ENCODE results near the gene C1orf21. TPM values are rescaled to one million over a fixed set of nuclear protein-coding genes. Genes with fewer than 3 reads are reported as not detected.

C1orf21 gene
- total RNA-seq, 1 experiment from 2014 or later, result 0.15 TPM

GRCh38 chr1:184618851-184619250 is 232.0 kb downstream of the C1orf21 start:
- ChIA-PET POLR2A (no interaction called here), CTCF (no interaction called here)
- DNase-seq (ENCODE audit: low read depth, low spot score) (no peak), ATAC-seq (no peak)
- Histone ChIP-seq H3K27me3 (ENCODE audit: control insufficient read depth, insufficient read depth, low read length) (no peaks in the 10 kb centered on the region; the same call in 1 of the 2 replicates), H3K27ac (ENCODE audit: low read length) (no peak overlapping the region), H3K4me3 (ENCODE audit: low read depth in 2 of 2, low read length in 2 of 2) (no peak overlapping the region), H3K4me1 (ENCODE audit: control insufficient read depth, insufficient read depth, low read length) (no peaks in the 10 kb centered on the region), H3K36me3 (ENCODE audit: control insufficient read depth, insufficient read depth, low read length) (no peaks in the 10 kb centered on the region), H3K9me3 (ENCODE audit: control insufficient read depth, insufficient read depth, low read depth, low read length) (no peaks in the 10 kb centered on the region)
- intact Hi-C loops (cut with micrococcal nuclease; ENCODE audit: unreplicated experiment) (no loop called here), in situ Hi-C loops (cut with HindIII; ENCODE audit: low pct_unique_long_range_greater_than_20kb, low sequenced_read_pairs) (no loop called here)
- BruUV-seq (replicated peaks), result no TSS peak
- TF ChIP-seq CTCF (IDR thresholded peaks at IDR 0.05) (no peak), POLR2AphosphoS5 (IDR thresholded peaks at IDR 0.05; ENCODE audit: low read depth, low read length) (no peak), SIN3A (IDR thresholded peaks at IDR 0.05; ENCODE audit: borderline replicate concordance, insufficient read depth, low read depth, low read length) (no peak), TCF7L2 (IDR thresholded peaks at IDR 0.05; ENCODE audit: low read depth, low read length) (no peak)
- TF ChIP-seq, protein P1, sequence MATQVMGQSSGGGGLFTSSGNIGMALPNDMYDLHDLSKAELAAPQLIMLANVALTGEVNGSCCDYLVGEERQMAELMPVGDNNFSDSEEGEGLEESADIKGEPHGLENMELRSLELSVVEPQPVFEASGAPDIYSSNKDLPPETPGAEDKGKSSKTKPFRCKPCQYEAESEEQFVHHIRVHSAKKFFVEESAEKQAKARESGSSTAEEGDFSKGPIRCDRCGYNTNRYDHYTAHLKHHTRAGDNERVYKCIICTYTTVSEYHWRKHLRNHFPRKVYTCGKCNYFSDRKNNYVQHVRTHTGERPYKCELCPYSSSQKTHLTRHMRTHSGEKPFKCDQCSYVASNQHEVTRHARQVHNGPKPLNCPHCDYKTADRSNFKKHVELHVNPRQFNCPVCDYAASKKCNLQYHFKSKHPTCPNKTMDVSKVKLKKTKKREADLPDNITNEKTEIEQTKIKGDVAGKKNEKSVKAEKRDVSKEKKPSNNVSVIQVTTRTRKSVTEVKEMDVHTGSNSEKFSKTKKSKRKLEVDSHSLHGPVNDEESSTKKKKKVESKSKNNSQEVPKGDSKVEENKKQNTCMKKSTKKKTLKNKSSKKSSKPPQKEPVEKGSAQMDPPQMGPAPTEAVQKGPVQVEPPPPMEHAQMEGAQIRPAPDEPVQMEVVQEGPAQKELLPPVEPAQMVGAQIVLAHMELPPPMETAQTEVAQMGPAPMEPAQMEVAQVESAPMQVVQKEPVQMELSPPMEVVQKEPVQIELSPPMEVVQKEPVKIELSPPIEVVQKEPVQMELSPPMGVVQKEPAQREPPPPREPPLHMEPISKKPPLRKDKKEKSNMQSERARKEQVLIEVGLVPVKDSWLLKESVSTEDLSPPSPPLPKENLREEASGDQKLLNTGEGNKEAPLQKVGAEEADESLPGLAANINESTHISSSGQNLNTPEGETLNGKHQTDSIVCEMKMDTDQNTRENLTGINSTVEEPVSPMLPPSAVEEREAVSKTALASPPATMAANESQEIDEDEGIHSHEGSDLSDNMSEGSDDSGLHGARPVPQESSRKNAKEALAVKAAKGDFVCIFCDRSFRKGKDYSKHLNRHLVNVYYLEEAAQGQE (IDR thresholded peaks at IDR 0.05; ENCODE audit: insufficient read depth in 1 of 2, low read depth in 2 of 2, low read length in 1 of 2), result no peak

- no peak for ATAC-seq
- Histone ChIP-seq H3K27me3 (ENCODE audit: control insufficient read depth, insufficient read depth, low read length) (no peaks in the 10 kb centered on the region; the same call in 1 of the 2 replicates), H3K4me3 (ENCODE audit: low read depth in 2 of 2, low read length in 2 of 2) (no peak overlapping the region), H3K27ac (ENCODE audit: low read length) (no peak overlapping the region), H3K36me3 (ENCODE audit: control insufficient read depth, insufficient read depth, low read length) (no peaks in the 10 kb centered on the region), H3K9me3 (ENCODE audit: control insufficient read depth, insufficient read depth, low read depth, low read length) (no peaks in the 10 kb centered on the region), H3K4me1 (ENCODE audit: control insufficient read depth, insufficient read depth, low read length) (no peaks in the 10 kb centered on the region)
- CTCF ChIA-PET, result interaction anchor here (0.7 kb wide), 1 partner anchor 19 kb away, joined by 3 read pairs; no protein-coding TSS in a partner anchor
- no peak for TF ChIP-seq TCF7L2 (IDR thresholded peaks at IDR 0.05; ENCODE audit: low read depth, low read length)
- no peak for TF ChIP-seq CTCF (IDR thresholded peaks at IDR 0.05)
- POLR2A ChIA-PET, result no interaction called here
- intact Hi-C loops (cut with micrococcal nuclease; ENCODE audit: unreplicated experiment) (no loop called here), in situ Hi-C loops (cut with HindIII; ENCODE audit: low pct_unique_long_range_greater_than_20kb, low sequenced_read_pairs) (no loop called here)
- DNase-seq (ENCODE audit: low read depth, low spot score), result no peak
- no TSS peak for BruUV-seq (replicated peaks)
Observed at GRCh38 chr1:184620469-184620868, 233.6 kb downstream of the C1orf21 start.

All from Panc1 (cell line).